Chondrocyte (in vitro differentiated cells): Measurements from ENCODE around the gene MAGEL2. TPM values are rescaled to one million over a fixed set of nuclear protein-coding genes. Genes with fewer than 3 reads are reported as not detected.

Experiments
- DNase-seq: peaks from one replicate; pipeline ENCODE4 v3.0.0; 2021; ENCODE audit warnings: mixed read lengths, low spot score
- H3K27ac Mint-ChIP-seq: one replicate; pipeline ENCODE4 v1.8.0; 2021; ENCODE audit warnings: mild to moderate bottlenecking, moderate library complexity, mixed read lengths; ENCODE audit not compliant: unreplicated experiment
- H3K27me3 Mint-ChIP-seq: 2 replicates; pipeline ENCODE4 v1.8.0; 2021; ENCODE audit warnings: low read depth, mixed read lengths
- H3K36me3 Mint-ChIP-seq: 2 replicates; pipeline ENCODE4 v1.8.0; 2021; ENCODE audit warnings: low read depth, mixed read lengths
- H3K4me1 Mint-ChIP-seq: 2 replicates; pipeline ENCODE4 v1.8.0; 2021; ENCODE audit warnings: low read depth, mild to moderate bottlenecking, mixed read lengths
- H3K4me3 Mint-ChIP-seq: one replicate; pipeline ENCODE4 v1.8.0; 2021; ENCODE audit warnings: mild to moderate bottlenecking, moderate library complexity, mixed read lengths; ENCODE audit not compliant: unreplicated experiment
- H3K9me3 Mint-ChIP-seq: 2 replicates; pipeline ENCODE4 v1.8.0; 2021; ENCODE audit warnings: low read depth, mixed read lengths
- total RNA-seq: library from RNA; stranded (reverse); gene quantifications from 3 replicates; pipeline ENCODE4 v1.2.1, GENCODE V29; 2021
- TF ChIP-seq, protein P1 (sequence below): fragments of 200-600 bp; sonication (generic); IDR thresholded peaks from 2 replicates; pipeline ENCODE4 v1.5.0; 2021; ENCODE audit warnings: antibody characterized with exemption, mild to moderate bottlenecking, moderate library complexity

The MAGEL2 gene
- total RNA-seq, 1 donor from 2014 or later, result 6.9 TPM

- H3K27ac Mint-ChIP-seq, result no peak overlapping the region
- H3K9me3 Mint-ChIP-seq, result peaks cover 3% of the 10 kb centered on the region
- TF ChIP-seq, protein P1, sequence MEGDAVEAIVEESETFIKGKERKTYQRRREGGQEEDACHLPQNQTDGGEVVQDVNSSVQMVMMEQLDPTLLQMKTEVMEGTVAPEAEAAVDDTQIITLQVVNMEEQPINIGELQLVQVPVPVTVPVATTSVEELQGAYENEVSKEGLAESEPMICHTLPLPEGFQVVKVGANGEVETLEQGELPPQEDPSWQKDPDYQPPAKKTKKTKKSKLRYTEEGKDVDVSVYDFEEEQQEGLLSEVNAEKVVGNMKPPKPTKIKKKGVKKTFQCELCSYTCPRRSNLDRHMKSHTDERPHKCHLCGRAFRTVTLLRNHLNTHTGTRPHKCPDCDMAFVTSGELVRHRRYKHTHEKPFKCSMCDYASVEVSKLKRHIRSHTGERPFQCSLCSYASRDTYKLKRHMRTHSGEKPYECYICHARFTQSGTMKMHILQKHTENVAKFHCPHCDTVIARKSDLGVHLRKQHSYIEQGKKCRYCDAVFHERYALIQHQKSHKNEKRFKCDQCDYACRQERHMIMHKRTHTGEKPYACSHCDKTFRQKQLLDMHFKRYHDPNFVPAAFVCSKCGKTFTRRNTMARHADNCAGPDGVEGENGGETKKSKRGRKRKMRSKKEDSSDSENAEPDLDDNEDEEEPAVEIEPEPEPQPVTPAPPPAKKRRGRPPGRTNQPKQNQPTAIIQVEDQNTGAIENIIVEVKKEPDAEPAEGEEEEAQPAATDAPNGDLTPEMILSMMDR, result peak; percentile 77
- peaks cover 12% of the 10 kb centered on the region for H3K27me3 Mint-ChIP-seq
- no peak overlapping the region for H3K4me3 Mint-ChIP-seq
- H3K36me3 Mint-ChIP-seq, result no peaks in the 10 kb centered on the region
- peaks cover 7% of the 10 kb centered on the region for H3K4me1 Mint-ChIP-seq
- no peak for DNase-seq
Observed at GRCh38 chr15:23648920-23649515, 1.4 kb upstream of the MAGEL2 start.

DNA sequence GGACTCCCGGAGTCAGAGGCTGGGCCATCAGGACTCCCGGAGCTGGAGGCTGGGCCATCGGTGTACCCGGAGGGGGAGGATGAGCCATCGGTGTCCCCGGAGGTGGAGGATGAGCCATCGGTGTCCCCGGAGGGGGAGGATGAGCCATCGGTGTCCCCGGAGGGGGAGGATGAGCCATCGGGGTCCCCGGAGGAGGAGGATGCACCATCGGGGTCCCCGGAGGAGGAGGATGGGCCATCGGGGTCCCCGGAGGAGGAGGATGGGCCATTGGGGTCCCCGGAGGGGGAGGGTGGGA lies 719 bp downstream of the MAGEL2 start:
- Mint-ChIP-seq H3K4me3 (peak overlapping the region; percentile 69), H3K27me3 (peaks cover 12% of the 10 kb centered on the region), H3K27ac (no peak overlapping the region), H3K4me1 (peaks cover 15% of the 10 kb centered on the region), H3K36me3 (no peaks in the 10 kb centered on the region), H3K9me3 (peaks cover 6% of the 10 kb centered on the region)
- DNase-seq, result no peak
- TF ChIP-seq, protein P1, result no peak

DNA sequence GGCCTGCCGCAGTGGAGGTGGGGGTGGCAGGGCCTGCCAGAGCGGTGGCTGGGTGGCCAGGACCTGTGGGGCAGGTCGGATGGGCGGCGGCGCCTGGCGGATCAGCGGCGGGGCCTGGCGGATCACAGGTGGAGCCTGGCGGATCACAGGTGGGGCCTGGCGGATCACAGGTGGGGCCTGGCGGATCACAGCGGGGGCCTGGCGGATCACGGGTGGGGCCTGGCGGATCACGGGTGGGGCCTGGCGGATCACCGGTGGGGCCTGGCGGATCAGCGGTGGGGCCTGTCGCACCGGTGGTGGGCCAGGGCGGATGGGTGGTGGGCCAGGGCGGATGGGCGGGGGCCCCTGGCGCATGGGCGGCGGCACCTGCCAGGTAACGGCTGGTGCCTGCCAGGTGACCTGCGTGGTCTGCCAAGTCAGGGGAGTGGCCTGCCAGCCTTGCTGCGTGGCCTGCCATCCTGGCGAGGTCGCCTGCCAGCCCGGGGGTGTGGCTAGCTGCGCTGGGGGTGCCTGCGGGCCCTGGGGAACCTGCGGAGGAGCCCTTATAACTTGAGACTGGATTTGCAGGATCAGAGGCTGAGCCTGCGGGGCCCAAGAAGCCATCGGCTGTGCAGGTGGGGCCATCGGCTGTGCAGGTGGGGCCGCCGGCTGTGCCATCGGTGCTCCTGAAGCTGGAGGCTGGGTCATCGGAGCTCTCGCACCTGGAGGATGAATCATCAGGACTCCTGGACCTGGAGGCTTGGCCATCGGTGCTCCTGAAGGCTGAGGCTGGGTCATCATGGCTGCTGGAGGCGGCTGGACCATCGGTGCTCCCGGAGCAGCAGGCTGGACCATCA lies 1.3 kb downstream of the MAGEL2 start:
- peak overlapping the region; percentile 69 for H3K4me3 Mint-ChIP-seq
- no peak for DNase-seq
- peaks cover 15% of the 10 kb centered on the region for H3K4me1 Mint-ChIP-seq
- H3K27me3 Mint-ChIP-seq, result peaks cover 10% of the 10 kb centered on the region
- peaks cover 6% of the 10 kb centered on the region for H3K9me3 Mint-ChIP-seq
- TF ChIP-seq, protein P1, result no peak
- no peaks in the 10 kb centered on the region for H3K36me3 Mint-ChIP-seq
- no peak overlapping the region for H3K27ac Mint-ChIP-seq

GRCh38 chr15:23645371-23646164 lies 2.1 kb downstream of the MAGEL2 start:
- TF ChIP-seq, protein P1, result no peak
- Mint-ChIP-seq H3K36me3 (no peaks in the 10 kb centered on the region), H3K4me1 (peaks cover 15% of the 10 kb centered on the region)

GRCh38 chr15:23644829-23645228 lies 2.8 kb downstream of the MAGEL2 start:
- no peak for DNase-seq
- H3K9me3 Mint-ChIP-seq, result peaks cover 6% of the 10 kb centered on the region
- no peak overlapping the region for H3K4me3 Mint-ChIP-seq
- H3K27me3 Mint-ChIP-seq, result peaks cover 8% of the 10 kb centered on the region
- H3K27ac Mint-ChIP-seq, result no peak overlapping the region
- TF ChIP-seq, protein P1, result no peak
- no peaks in the 10 kb centered on the region for H3K36me3 Mint-ChIP-seq
- peaks cover 15% of the 10 kb centered on the region for H3K4me1 Mint-ChIP-seq

More at GRCh38 chr15:23645371-23646164, 2.1 kb downstream of the MAGEL2 start:
- Mint-ChIP-seq H3K27me3 (peaks cover 10% of the 10 kb centered on the region), H3K4me3 (no peak overlapping the region), H3K9me3 (peaks cover 6% of the 10 kb centered on the region), H3K27ac (no peak overlapping the region)
- DNase-seq, result no peak
